Measurements from ENCODE around the gene RASA3. TPM values are rescaled to one million over a fixed set of nuclear protein-coding genes. Genes with fewer than 3 reads are reported as not detected.
A peak's percentile ranks its signal among the peaks of the same experiment; 100 is the strongest.

Gene RASA3
- polyA plus RNA-seq, 3 donors = 9.0 to 32.6 (median 16.6) TPM

DNA sequence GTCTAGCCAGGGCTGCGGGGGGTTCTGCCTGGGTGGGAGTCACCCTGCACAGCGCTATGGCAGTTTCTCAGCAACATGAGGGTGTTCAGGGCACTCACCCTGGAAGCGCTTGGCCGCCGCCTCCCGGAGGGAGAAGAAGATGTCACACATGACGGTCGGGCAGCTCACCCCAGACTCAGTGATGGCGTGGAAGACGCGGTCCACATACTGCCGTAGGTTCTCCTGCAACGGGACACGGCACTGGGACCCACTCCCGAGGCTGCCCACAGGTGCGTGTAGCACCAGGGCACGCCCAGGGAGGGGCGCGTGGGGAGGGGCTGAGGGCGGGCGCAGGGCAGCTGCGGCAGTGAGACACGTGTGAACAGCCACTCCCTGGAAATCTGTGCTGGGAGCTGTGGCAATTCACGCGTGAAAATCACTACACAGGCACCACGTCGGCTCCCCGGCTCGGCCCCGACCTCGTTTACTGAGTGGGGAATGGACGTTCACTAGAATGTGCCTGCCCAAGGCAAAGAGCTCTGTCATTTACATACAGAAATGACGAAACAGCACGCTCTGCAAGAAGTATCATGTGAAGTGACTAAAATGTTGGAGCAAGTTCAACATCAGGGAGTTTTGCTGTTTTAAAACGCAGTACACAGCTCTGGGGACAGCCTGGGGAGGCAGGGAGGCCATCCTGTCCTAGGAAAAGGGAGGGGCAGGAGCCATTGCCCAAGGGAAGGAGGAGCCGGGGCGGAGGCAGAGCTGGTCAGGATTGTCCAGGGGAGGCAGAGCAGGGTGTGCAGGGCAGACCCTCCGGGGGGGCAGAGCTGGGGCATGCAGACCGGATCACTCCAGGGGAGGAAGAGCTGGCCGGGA is 117.1 kb downstream of the RASA3 start:
- Histone ChIP-seq H3K4me2 (replicated peaks; ENCODE audit: extremely low read depth, low read length, poor library complexity, severe bottlenecking) (no peak overlapping the region), H3K9ac (ENCODE audit: insufficient read depth, low read length, poor library complexity, severe bottlenecking) (no peak overlapping the region)
- peaks cover 13 to 34% of the 10 kb centered on the region in 2 donors for H3K36me3 Mint-ChIP-seq

GRCh38 chr13:114013952-114014629 is 118.3 kb downstream of the RASA3 start:
- Histone ChIP-seq H3K4me1 (ENCODE audit: control insufficient read depth in 1 of 2, insufficient read depth in 2 of 2, low read length in 2 of 2) (no peaks in the 10 kb centered on the region), H3K36me3 (replicated peaks in 1 of 2; ENCODE audit: control insufficient read depth in 1 of 2, insufficient read depth in 2 of 2, low read length in 2 of 2) (peaks cover 87 to 99% of the 10 kb centered on the region in 2 donors), H3K27me3 (ENCODE audit: control insufficient read depth in 2 of 2, insufficient read depth in 2 of 2, low read length in 2 of 2) (no peaks in the 10 kb centered on the region), H3K4me2 (replicated peaks; ENCODE audit: extremely low read depth, low read length, poor library complexity, severe bottlenecking) (no peak overlapping the region), H2AFZ (ENCODE audit: insufficient read depth, low read depth, low read length, poor library complexity, severe bottlenecking) (no peak overlapping the region), H3K79me2 (ENCODE audit: insufficient read depth, low read length) (no peaks in the 10 kb centered on the region), H3K4me3 (replicated peaks in 1 of 3; ENCODE audit: low read depth in 2 of 3, low read length in 3 of 3) (no peak overlapping the region), H3K9ac (ENCODE audit: insufficient read depth, low read length, poor library complexity, severe bottlenecking) (no peak overlapping the region), H3K9me3 (replicated peaks in 1 of 2; ENCODE audit: control insufficient read depth in 1 of 2, insufficient read depth in 1 of 2, low read length in 2 of 2) (no peaks in the 10 kb centered on the region), H4K20me1 (ENCODE audit: insufficient read depth, low read length) (peaks cover 25% of the 10 kb centered on the region), H3K27ac (ENCODE audit: low read depth in 1 of 2, low read length in 2 of 2) (no peak overlapping the region)
- Mint-ChIP-seq H3K4me1 (no peaks in the 10 kb centered on the region), H3K27me3 (ENCODE audit: low read depth in 3 of 3) (peaks cover 0 to 1% (median 0%) of the 10 kb centered on the region in 3 donors), H3K9me3 (peaks cover 0 to 5% (median 3%) of the 10 kb centered on the region in 7 donors), H3K27ac (no peak overlapping the region), H3K4me3 (no peak overlapping the region), H3K36me3 (peaks cover 18 to 39% of the 10 kb centered on the region in 2 donors)
- TF ChIP-seq, protein P1, sequence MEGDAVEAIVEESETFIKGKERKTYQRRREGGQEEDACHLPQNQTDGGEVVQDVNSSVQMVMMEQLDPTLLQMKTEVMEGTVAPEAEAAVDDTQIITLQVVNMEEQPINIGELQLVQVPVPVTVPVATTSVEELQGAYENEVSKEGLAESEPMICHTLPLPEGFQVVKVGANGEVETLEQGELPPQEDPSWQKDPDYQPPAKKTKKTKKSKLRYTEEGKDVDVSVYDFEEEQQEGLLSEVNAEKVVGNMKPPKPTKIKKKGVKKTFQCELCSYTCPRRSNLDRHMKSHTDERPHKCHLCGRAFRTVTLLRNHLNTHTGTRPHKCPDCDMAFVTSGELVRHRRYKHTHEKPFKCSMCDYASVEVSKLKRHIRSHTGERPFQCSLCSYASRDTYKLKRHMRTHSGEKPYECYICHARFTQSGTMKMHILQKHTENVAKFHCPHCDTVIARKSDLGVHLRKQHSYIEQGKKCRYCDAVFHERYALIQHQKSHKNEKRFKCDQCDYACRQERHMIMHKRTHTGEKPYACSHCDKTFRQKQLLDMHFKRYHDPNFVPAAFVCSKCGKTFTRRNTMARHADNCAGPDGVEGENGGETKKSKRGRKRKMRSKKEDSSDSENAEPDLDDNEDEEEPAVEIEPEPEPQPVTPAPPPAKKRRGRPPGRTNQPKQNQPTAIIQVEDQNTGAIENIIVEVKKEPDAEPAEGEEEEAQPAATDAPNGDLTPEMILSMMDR (IDR thresholded peaks at IDR 0.05) = no peak
- WGBS (ENCODE audit: insufficient coverage) = 98% methylated on average over 20 of the region's 22 CpGs
- no peak for DNase-seq
- intact Hi-C loops (cut with micrococcal nuclease) = no loop called here

More for the DNA sequence above, 117.1 kb downstream of the RASA3 start:
- intact Hi-C loops (cut with micrococcal nuclease) = no loop called here
- Mint-ChIP-seq H3K27me3 (ENCODE audit: low read depth in 3 of 3) (peaks cover 0 to 1% (median 0%) of the 10 kb centered on the region in 3 donors), H3K9me3 (peaks cover 0 to 5% (median 3%) of the 10 kb centered on the region in 7 donors), H3K27ac (peak overlapping the region in 2 of 7 donors; percentile 13 to 69), H3K4me3 (no peak overlapping the region), H3K4me1 (no peaks in the 10 kb centered on the region)
- no peak for DNase-seq
- TF ChIP-seq, protein P1 (IDR thresholded peaks at IDR 0.05) = no peak
- Histone ChIP-seq H3K36me3 (replicated peaks in 1 of 2; ENCODE audit: control insufficient read depth in 1 of 2, insufficient read depth in 2 of 2, low read length in 2 of 2) (peaks cover 81 to 95% of the 10 kb centered on the region in 2 donors), H3K4me3 (replicated peaks in 1 of 3; ENCODE audit: low read depth in 2 of 3, low read length in 3 of 3) (no peak overlapping the region), H4K20me1 (ENCODE audit: insufficient read depth, low read length) (peaks cover 23% of the 10 kb centered on the region), H3K4me1 (ENCODE audit: control insufficient read depth in 1 of 2, insufficient read depth in 2 of 2, low read length in 2 of 2) (no peaks in the 10 kb centered on the region), H3K27ac (ENCODE audit: low read depth in 1 of 2, low read length in 2 of 2) (no peak overlapping the region), H3K79me2 (ENCODE audit: insufficient read depth, low read length) (no peaks in the 10 kb centered on the region), H3K9me3 (replicated peaks in 1 of 2; ENCODE audit: control insufficient read depth in 1 of 2, insufficient read depth in 1 of 2, low read length in 2 of 2) (no peaks in the 10 kb centered on the region), H2AFZ (ENCODE audit: insufficient read depth, low read depth, low read length, poor library complexity, severe bottlenecking) (no peak overlapping the region), H3K27me3 (ENCODE audit: control insufficient read depth in 2 of 2, insufficient read depth in 2 of 2, low read length in 2 of 2) (no peaks in the 10 kb centered on the region)
- 97% methylated on average over 39 of the region's 40 CpGs for WGBS (ENCODE audit: insufficient coverage)
